Caco-2 (cell line): ENCODE data around the gene CRYBG2. TPM values are rescaled to one million over a fixed set of nuclear protein-coding genes. Genes with fewer than 3 reads are reported as not detected.

Experiments
- BruUV-seq: library from RNA; stranded (reverse); fragments of 400-500 nt; replicated peaks from 2 replicates; lab custom pipeline; 2021; lab: Mats Ljungman, UMichigan
- CTCF ChIA-PET: fragments of 300-600 bp; sonication (Branson Sonifier 250); formaldehyde crosslinking; loops from one replicate; lab custom pipeline; 2022; ENCODE audit warnings: antibody characterized with exemption; lab: Charles Lee
- POLR2A ChIA-PET: fragments of 300-600 bp; sonication (Branson Sonifier 250); formaldehyde crosslinking; loops from one replicate; lab custom pipeline; 2022; ENCODE audit warnings: antibody characterized with exemption; lab: Charles Lee
- DNase-seq, 2 experiments: peaks; one replicate each; pipeline versions ENCODE4 v3.0.0 to v3.0.0-alpha.2; 2020 to 2022
- H3K27me3 ChIP-seq: replicated peaks from 2 replicates; pipeline ENCODE4 v1.6.0; 2011; ENCODE audit warnings: low read length; ENCODE audit not compliant: control insufficient read depth, insufficient read depth
- H3K36me3 ChIP-seq: 2 replicates; pipeline ENCODE4 v1.5.1; 2011; ENCODE audit warnings: low read length; ENCODE audit not compliant: control insufficient read depth, insufficient read depth
- H3K4me1 ChIP-seq: fragments of 250-450 bp; sonication (Bioruptor Pico); 2 replicates; pipeline ENCODE4 v1.5.1; 2020; ENCODE audit warnings: mild to moderate bottlenecking
- H3K4me3 ChIP-seq: 2 replicates; pipeline ENCODE4 v1.5.1; 2011; ENCODE audit warnings: low read depth, mild to moderate bottlenecking, control low read depth, low read length
- H3K9me3 ChIP-seq: fragments of 250-450 bp; sonication (Bioruptor Pico); 2 replicates; pipeline ENCODE4 v1.5.1; 2020; ENCODE audit warnings: mild to moderate bottlenecking, moderate library complexity
- H3K27ac Mint-ChIP-seq: one replicate; pipeline ENCODE4 v1.8.0; 2022; ENCODE audit warnings: mixed read lengths; ENCODE audit not compliant: unreplicated experiment
- H3K27me3 Mint-ChIP-seq: one replicate; pipeline ENCODE4 v1.8.0; 2022; ENCODE audit warnings: mixed read lengths; ENCODE audit not compliant: insufficient read depth, unreplicated experiment
- H3K36me3 Mint-ChIP-seq: one replicate; pipeline ENCODE4 v1.8.0; 2022; ENCODE audit warnings: mild to moderate bottlenecking, mixed read lengths; ENCODE audit not compliant: insufficient read depth, unreplicated experiment
- H3K4me1 Mint-ChIP-seq: one replicate; pipeline ENCODE4 v1.8.0; 2022; ENCODE audit warnings: low read depth, mixed read lengths; ENCODE audit not compliant: unreplicated experiment
- H3K4me3 Mint-ChIP-seq: one replicate; pipeline ENCODE4 v1.8.0; 2022; ENCODE audit warnings: mild to moderate bottlenecking, moderate library complexity, mixed read lengths; ENCODE audit not compliant: unreplicated experiment
- H3K9me3 Mint-ChIP-seq: one replicate; pipeline ENCODE4 v1.8.0; 2022; ENCODE audit warnings: mixed read lengths; ENCODE audit not compliant: unreplicated experiment
- intact Hi-C: fragments of 100-400 bp; cut with micrococcal nuclease; formaldehyde crosslinking; loops from one replicate; pipeline ENCODE4 v1.10.0; 2022; ENCODE audit not compliant: unreplicated experiment
- total RNA-seq: library from RNA; stranded (reverse); gene quantifications from 2 replicates; pipeline ENCODE4 v1.2.3, GENCODE V29; 2022
- TF ChIP-seq, protein P1 (sequence below), 2 experiments: fragments of 200-600 bp in 1 of 2; IDR thresholded peaks; 1 replicate in 1 of 2; 2 replicates in 1 of 2; pipeline versions ENCODE4 v1.5.1 to v1.8.0; 2011 to 2022; ENCODE audit warnings: antibody characterized with exemption in 1 of 2, control low read depth in 1 of 2, inconsistent platforms in 1 of 2, low read depth in 1 of 2, low read length in 1 of 2, mild to moderate bottlenecking in 1 of 2, moderate library complexity in 1 of 2; ENCODE audit not compliant: insufficient read depth in 1 of 2, severe bottlenecking in 1 of 2, unreplicated experiment in 1 of 2

Gene CRYBG2
- total RNA-seq, 1 experiment from 2014 or later: 66.1 TPM

DNA sequence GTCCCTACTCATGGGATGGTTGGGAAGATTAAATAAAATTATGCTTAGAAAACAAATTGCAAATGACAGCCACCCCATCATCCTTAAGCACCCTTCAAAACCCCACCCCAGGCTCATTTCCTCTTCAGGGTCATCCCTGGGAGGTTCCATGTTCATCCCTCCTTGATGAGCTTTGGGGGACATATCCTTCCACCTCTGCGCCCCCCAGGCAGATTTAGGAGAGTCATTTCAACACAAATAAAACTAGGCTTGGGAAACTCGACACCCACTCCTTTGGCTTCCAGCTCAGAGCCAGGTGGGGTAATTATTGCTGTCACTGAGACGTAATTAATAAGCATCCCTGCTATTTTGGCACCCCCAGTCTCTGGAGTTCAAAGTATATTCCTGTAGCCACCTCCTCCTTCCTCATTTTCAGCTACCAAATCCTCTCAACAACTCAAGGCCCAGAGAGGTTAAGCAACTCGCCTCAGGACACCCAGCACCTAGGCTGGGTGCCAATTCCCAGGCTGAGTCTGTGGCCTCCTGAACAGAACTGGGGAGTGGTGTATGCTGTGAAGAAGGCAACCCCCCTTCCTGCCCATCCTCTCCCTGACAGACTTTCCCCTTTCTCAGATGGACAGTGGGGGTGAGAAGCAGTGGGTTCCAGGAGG is 595 bp downstream of the CRYBG2 start:
- H3K36me3 Mint-ChIP-seq: peaks cover 39% of the 10 kb centered on the region
- TSS peak; percentile 62 for BruUV-seq
- Histone ChIP-seq H3K27me3 (no peaks in the 10 kb centered on the region), H3K4me1 (peaks cover 79% of the 10 kb centered on the region), H3K9me3 (no peaks in the 10 kb centered on the region), H3K4me3 (peak overlapping the region; percentile 54), H3K36me3 (no peaks in the 10 kb centered on the region)
- intact Hi-C loops: loop anchor here (5.0 kb wide), 2 partner anchors 79 to 119 kb away; partner anchors contain the start of genes DHDDS and HMGN2
- no peaks in the 10 kb centered on the region for H3K27me3 Mint-ChIP-seq
- H3K9me3 Mint-ChIP-seq: no peaks in the 10 kb centered on the region
- POLR2A ChIA-PET: interaction anchor here (1.0 kb wide), 2 partner anchors 66 to 184 kb away, joined by 4 read pairs; partner anchors contain the start of gene ZNF593
- peak overlapping the region; percentile 79 for H3K4me3 Mint-ChIP-seq
- H3K27ac Mint-ChIP-seq: peak overlapping the region; percentile 100
- H3K4me1 Mint-ChIP-seq: peaks cover 30% of the 10 kb centered on the region
- CTCF ChIA-PET: interaction anchor here (1.6 to 2.2 kb wide), 2 partner anchors 64 to 119 kb away, joined by 6 to 8 read pairs; partner anchors contain the start of gene CEP85
- no peak for DNase-seq
- TF ChIP-seq, protein P1, sequence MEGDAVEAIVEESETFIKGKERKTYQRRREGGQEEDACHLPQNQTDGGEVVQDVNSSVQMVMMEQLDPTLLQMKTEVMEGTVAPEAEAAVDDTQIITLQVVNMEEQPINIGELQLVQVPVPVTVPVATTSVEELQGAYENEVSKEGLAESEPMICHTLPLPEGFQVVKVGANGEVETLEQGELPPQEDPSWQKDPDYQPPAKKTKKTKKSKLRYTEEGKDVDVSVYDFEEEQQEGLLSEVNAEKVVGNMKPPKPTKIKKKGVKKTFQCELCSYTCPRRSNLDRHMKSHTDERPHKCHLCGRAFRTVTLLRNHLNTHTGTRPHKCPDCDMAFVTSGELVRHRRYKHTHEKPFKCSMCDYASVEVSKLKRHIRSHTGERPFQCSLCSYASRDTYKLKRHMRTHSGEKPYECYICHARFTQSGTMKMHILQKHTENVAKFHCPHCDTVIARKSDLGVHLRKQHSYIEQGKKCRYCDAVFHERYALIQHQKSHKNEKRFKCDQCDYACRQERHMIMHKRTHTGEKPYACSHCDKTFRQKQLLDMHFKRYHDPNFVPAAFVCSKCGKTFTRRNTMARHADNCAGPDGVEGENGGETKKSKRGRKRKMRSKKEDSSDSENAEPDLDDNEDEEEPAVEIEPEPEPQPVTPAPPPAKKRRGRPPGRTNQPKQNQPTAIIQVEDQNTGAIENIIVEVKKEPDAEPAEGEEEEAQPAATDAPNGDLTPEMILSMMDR (IDR thresholded peaks at IDR 0.05; ENCODE audit: insufficient read depth in 1 of 2, low read depth in 1 of 2, low read length in 1 of 2, severe bottlenecking in 1 of 2, unreplicated experiment in 1 of 2): no peak

GRCh38 chr1:26352338-26352679 is 1.6 kb downstream of the CRYBG2 start:
- Histone ChIP-seq H3K4me1 (peaks cover 70% of the 10 kb centered on the region), H3K36me3 (no peaks in the 10 kb centered on the region), H3K9me3 (no peaks in the 10 kb centered on the region), H3K27me3 (no peaks in the 10 kb centered on the region), H3K4me3 (peak overlapping the region; percentile 54)
- Mint-ChIP-seq H3K36me3 (peaks cover 50% of the 10 kb centered on the region), H3K4me1 (peaks cover 29% of the 10 kb centered on the region), H3K4me3 (peak overlapping the region; percentile 79), H3K27me3 (no peaks in the 10 kb centered on the region), H3K9me3 (no peaks in the 10 kb centered on the region), H3K27ac (peak overlapping the region; percentile 100)
- ChIA-PET CTCF (interaction anchor here (0.7 kb wide), 1 partner anchor 12 kb away, joined by 3 read pairs; no protein-coding TSS in a partner anchor), POLR2A (no interaction called here)
- intact Hi-C loops: loop anchor here (5.0 kb wide), 2 partner anchors 80 to 120 kb away; partner anchors contain the start of genes DHDDS and HMGN2
- TF ChIP-seq, protein P1 (IDR thresholded peaks at IDR 0.05; ENCODE audit: insufficient read depth in 1 of 2, low read depth in 1 of 2, low read length in 1 of 2, severe bottlenecking in 1 of 2, unreplicated experiment in 1 of 2): no peak
- TSS peak; percentile 72 for BruUV-seq
- DNase-seq: no peak

DNA sequence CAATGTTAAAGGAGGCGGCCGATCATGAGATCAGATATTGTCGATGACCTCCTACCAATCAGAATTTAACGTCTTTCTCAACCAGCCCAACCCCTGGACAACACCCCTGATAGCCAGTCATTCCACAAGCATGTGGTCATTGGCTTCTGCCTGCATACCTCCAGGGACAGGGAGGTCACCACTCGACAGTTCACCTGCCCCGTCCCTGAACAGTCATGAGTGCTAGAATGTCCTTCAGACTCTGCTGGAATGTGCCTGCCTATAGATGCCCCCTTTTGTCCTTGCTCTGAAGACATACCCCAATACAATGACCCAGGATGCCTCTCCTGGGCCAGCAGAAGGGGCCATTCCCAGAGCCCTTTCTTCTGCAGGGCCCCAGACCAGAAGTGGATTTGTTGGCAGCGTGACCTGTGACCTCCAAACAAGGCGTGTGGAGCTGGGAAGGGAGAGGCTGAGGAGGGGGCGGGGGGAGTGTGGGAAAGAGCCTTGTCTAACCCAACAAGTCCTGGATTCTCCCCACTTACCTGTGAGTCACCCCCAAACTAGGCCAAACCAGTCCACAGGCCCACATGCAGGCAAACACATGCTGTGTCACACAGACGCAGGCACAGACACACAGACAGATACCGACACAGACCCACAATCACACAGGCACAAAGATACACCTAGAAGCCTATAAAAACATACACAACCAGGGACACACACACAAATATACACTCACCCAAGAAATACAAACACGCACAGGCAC is 2.2 kb downstream of the CRYBG2 start:
- H3K9me3 ChIP-seq: no peaks in the 10 kb centered on the region
- Mint-ChIP-seq H3K36me3 (peaks cover 55% of the 10 kb centered on the region), H3K9me3 (no peaks in the 10 kb centered on the region), H3K27me3 (no peaks in the 10 kb centered on the region), H3K4me3 (peak overlapping the region; percentile 79), H3K27ac (peak overlapping the region; percentile 100), H3K4me1 (peaks cover 24% of the 10 kb centered on the region)
- H3K4me1 ChIP-seq: peaks cover 64% of the 10 kb centered on the region
- BruUV-seq: no TSS peak
- DNase-seq: peak; percentile 87 to 95
- no peaks in the 10 kb centered on the region for H3K36me3 ChIP-seq
- ChIA-PET POLR2A (interaction anchor here (0.5 to 2.8 kb wide), 3 partner anchors 7 to 67 kb away, joined by 3 to 25 read pairs (median 4); no protein-coding TSS in a partner anchor), CTCF (interaction anchor here (0.6 to 0.7 kb wide), 2 partner anchors 12 to 459 kb away, joined by 3 read pairs; no protein-coding TSS in a partner anchor)
- H3K4me3 ChIP-seq: peak overlapping the region; percentile 54
- H3K27me3 ChIP-seq: no peaks in the 10 kb centered on the region
- intact Hi-C loops: loop anchor here (1.0 to 5.0 kb wide), 3 partner anchors 8 to 121 kb away; partner anchors contain the start of genes DHDDS and HMGN2
- TF ChIP-seq, protein P1 (IDR thresholded peaks at IDR 0.05; ENCODE audit: insufficient read depth in 1 of 2, low read depth in 1 of 2, low read length in 1 of 2, severe bottlenecking in 1 of 2, unreplicated experiment in 1 of 2): no peak
